Gastrocnemius medialis (tissue), 4 donors: ENCODE data around the gene DCBLD1. TPM values are rescaled to one million over a fixed set of nuclear protein-coding genes. Genes with fewer than 3 reads are reported as not detected.
"Not testable (repeated sequence)": the region's sequence is repeated elsewhere in the genome, so short reads cannot be mapped to it uniquely, and the experiment has no call there.

Experiments
- ATAC-seq, 2 donors: fragments of 150-250 bp; one replicate each; pipeline ENCODE4 v1.9.1; 2016
- DNase-seq, 2 donors: peaks; one replicate each; pipeline ENCODE4 v3.0.0-alpha.2; 2019
- H3K27ac ChIP-seq, 4 donors: fragments of 200-600 bp; sonication (generic); 1 replicate in 1 of 4; 2 replicates in 3 of 4; pipeline ENCODE4 v1.5.1; 2016 to 2018; ENCODE audit warnings: mild to moderate bottlenecking in 2 of 4, moderate library complexity in 1 of 4
- H3K27me3 ChIP-seq, 3 donors: fragments of 200-600 bp; sonication (generic) in 2 of 3; 1 replicate in 1 of 3; 2 replicates in 2 of 3; pipeline versions ENCODE4 v1.5.1 to v1.6.0; 2016 to 2019; ENCODE audit warnings: mild to moderate bottlenecking in 1 of 3, moderate library complexity in 1 of 3
- H3K36me3 ChIP-seq, 2 donors: fragments of 200-600 bp; sonication (generic) in 1 of 2; one replicate each; pipeline ENCODE4 v1.5.1; 2017 to 2018
- H3K4me1 ChIP-seq, 2 donors: fragments of 200-600 bp; sonication (generic) in 1 of 2; one replicate each; pipeline ENCODE4 v1.5.1; 2016 to 2017; ENCODE audit warnings: mild to moderate bottlenecking in 2 of 2
- H3K4me3 ChIP-seq, 4 donors: fragments of 200-600 bp; sonication (generic) in 3 of 4; 1 replicate in 1 of 4; 2 replicates in 3 of 4; pipeline ENCODE4 v1.5.1; 2016 to 2019; ENCODE audit warnings: mild to moderate bottlenecking in 2 of 4
- H3K9me3 ChIP-seq, 3 donors: fragments of 200-600 bp; sonication (generic) in 2 of 3; 1 replicate in 1 of 3; 2 replicates in 2 of 3; pipeline ENCODE4 v1.5.1; 2016 to 2019
- CTCF ChIP-seq, 5 experiments: fragments of 450-650 bp in 3 of 5; fragments of 200-600 bp in 2 of 5; sonication (generic) in 2 of 5; IDR thresholded peaks in 4 of 5; conservative IDR thresholded peaks in 1 of 5; 1 replicate in 4 of 5; 2 replicates in 1 of 5; pipeline ENCODE4 v1.5.1; 2016 to 2019; ENCODE audit warnings: antibody characterized with exemption in 5 of 5, mild to moderate bottlenecking in 3 of 5, moderate library complexity in 3 of 5
- POLR2A ChIP-seq, 2 donors: fragments of 450-650 bp; IDR thresholded peaks; one replicate each; pipeline ENCODE4 v1.6.1; 2017; ENCODE audit warnings: antibody characterized with exemption in 2 of 2, mild to moderate bottlenecking in 2 of 2, moderate library complexity in 2 of 2
- in situ Hi-C, 4 donors: fragments of 200-750 bp; cut with MboI; loops; one replicate each; pipeline versions ENCODE4 v1.15.0 to v1.8.0; 2017; ENCODE audit warnings: low sequenced_read_pairs in 4 of 4
- intact Hi-C: fragments of 100-400 bp; cut with DNase I; formaldehyde crosslinking; loops from one replicate; pipeline ENCODE4 v1.15.1; 2023; ENCODE audit warnings: low total_unique reads
- total RNA-seq, 4 donors: library from RNA; depleted of rRNA; stranded (reverse); fragments of >200 nt; gene quantifications; one replicate each; pipeline versions ENCODE4 v1.1.0 to v1.2.3, GENCODE V29; 2016

The DCBLD1 gene
- total RNA-seq, 4 donors from 2014 or later = 4.3 to 8.1 (median 5.2) TPM

- in situ Hi-C loops = no loop called here
- H3K27me3 ChIP-seq = no peaks in the 10 kb centered on the region
- no peaks in the 10 kb centered on the region for H3K9me3 ChIP-seq
- no peaks in the 10 kb centered on the region for H3K4me1 ChIP-seq
- TF ChIP-seq POLR2A (IDR thresholded peaks at IDR 0.05) = no peak
- TF ChIP-seq CTCF (IDR thresholded peaks at IDR 0.05 in 4 of 5, conservative IDR thresholded peaks at IDR 0.05 in 1 of 5) = no peak
- H3K36me3 ChIP-seq = no peaks in the 10 kb centered on the region
- ATAC-seq = no peak
- intact Hi-C loops = no loop called here
- DNase-seq = no peak
- H3K27ac ChIP-seq = no peak overlapping the region
- H3K4me3 ChIP-seq = no peak overlapping the region
Observed at GRCh38 chr6:117467876-117468275, 14.6 kb upstream of the DCBLD1 start.

- DNase-seq, H3K27ac ChIP-seq, H3K4me1 ChIP-seq, H3K9me3 ChIP-seq, intact Hi-C loops, H3K27me3 ChIP-seq, ATAC-seq, H3K36me3 ChIP-seq, H3K4me3 ChIP-seq, in situ Hi-C loops: not testable (repeated sequence)
Observed at GRCh38 chr6:117468527-117468926, 13.9 kb upstream of the DCBLD1 start.

GRCh38 chr6:117469356-117469755 lies 13.1 kb upstream of the DCBLD1 start:
- Histone ChIP-seq H3K36me3 (no peaks in the 10 kb centered on the region), H3K4me3 (no peak overlapping the region), H3K27me3 (no peaks in the 10 kb centered on the region), H3K27ac (no peak overlapping the region), H3K4me1 (no peaks in the 10 kb centered on the region), H3K9me3 (no peaks in the 10 kb centered on the region)
- DNase-seq (no peak), ATAC-seq (no peak)
- TF ChIP-seq POLR2A (IDR thresholded peaks at IDR 0.05) = no peak
- no peak for TF ChIP-seq CTCF (IDR thresholded peaks at IDR 0.05 in 4 of 5, conservative IDR thresholded peaks at IDR 0.05 in 1 of 5)
- in situ Hi-C loops = no loop called here
- intact Hi-C loops = no loop called here

GRCh38 chr6:117469791-117470190 lies 12.7 kb upstream of the DCBLD1 start:
- no peak for TF ChIP-seq POLR2A (IDR thresholded peaks at IDR 0.05)
- TF ChIP-seq CTCF (IDR thresholded peaks at IDR 0.05 in 4 of 5, conservative IDR thresholded peaks at IDR 0.05 in 1 of 5) = no peak
- ATAC-seq = no peak
- Histone ChIP-seq H3K27me3 (no peaks in the 10 kb centered on the region), H3K27ac (no peak overlapping the region), H3K9me3 (no peaks in the 10 kb centered on the region), H3K4me1 (no peaks in the 10 kb centered on the region), H3K4me3 (no peak overlapping the region), H3K36me3 (no peaks in the 10 kb centered on the region)
- no peak for DNase-seq
- in situ Hi-C loops = no loop called here
- intact Hi-C loops = no loop called here

- DNase-seq (no peak), ATAC-seq (no peak)
- in situ Hi-C loops (no loop called here), intact Hi-C loops (no loop called here)
- Histone ChIP-seq H3K36me3 (no peaks in the 10 kb centered on the region), H3K4me3 (no peak overlapping the region), H3K27ac (no peak overlapping the region), H3K27me3 (no peaks in the 10 kb centered on the region), H3K4me1 (no peaks in the 10 kb centered on the region), H3K9me3 (no peaks in the 10 kb centered on the region)
- TF ChIP-seq POLR2A (IDR thresholded peaks at IDR 0.05) (no peak), CTCF (IDR thresholded peaks at IDR 0.05 in 4 of 5, conservative IDR thresholded peaks at IDR 0.05 in 1 of 5) (no peak)
Observed at GRCh38 chr6:117472667-117473066, 9.8 kb upstream of the DCBLD1 start.
